Heart left ventricle (tissue), 13 donors: ENCODE results near the gene SMDT1.

ENCODE experiments used
- POLR2A ChIP-seq, 2 donors: fragments of 450-650 bp; IDR thresholded peaks; one replicate each; pipeline ENCODE4 v1.6.1; 2017; ENCODE audit warnings: antibody characterized with exemption in 2 of 2, mild to moderate bottlenecking in 2 of 2, moderate library complexity in 2 of 2
- TF ChIP-seq, protein P1 (sequence below), 12 donors: fragments of 200-600 bp; sonication (generic) in 4 of 12; IDR thresholded peaks; one replicate each; pipeline versions ENCODE4 v1.5.0 to v1.8.0; 2018 to 2022; ENCODE audit warnings: antibody characterized with exemption in 12 of 12, mild to moderate bottlenecking in 5 of 12
- donor health status: ischemic (EF 13 %, LVEDD 7.1; RV severe dilation, severe dysfunction).
- donor health status: DM: no; HTN: yes; CAD: no.
- donor health status: DM: no; HTN: no; CAD: no.
- donor health status: ischemic (EF 25% LVEDD 6.9; RV normal size, moderate dysfunction).
- donor health status: ischemic (EF 25% LVEDD 5.7; RV mildly dilated, moderate dysfunction).
- donor health status: ischemic (EF 35%, LVEDD 5.7; RV mildly dilated, moderate dysfunction).
- donor health status: nonischemic (EF 11% LVEDD 7.7; RV severe dilation, severe dysfunction).
- donor health status: DM: yes; HTN: yes; CAD: no.
- donor health status: PGD.
- donor health status: ischemic (EF 29% LVEDD 5.4; RV normal size, mild dysfunction).
- donor health status: nonischemic (EF 23%, LVEDD 6.1; RV moderate dilation, normal function).

DNA sequence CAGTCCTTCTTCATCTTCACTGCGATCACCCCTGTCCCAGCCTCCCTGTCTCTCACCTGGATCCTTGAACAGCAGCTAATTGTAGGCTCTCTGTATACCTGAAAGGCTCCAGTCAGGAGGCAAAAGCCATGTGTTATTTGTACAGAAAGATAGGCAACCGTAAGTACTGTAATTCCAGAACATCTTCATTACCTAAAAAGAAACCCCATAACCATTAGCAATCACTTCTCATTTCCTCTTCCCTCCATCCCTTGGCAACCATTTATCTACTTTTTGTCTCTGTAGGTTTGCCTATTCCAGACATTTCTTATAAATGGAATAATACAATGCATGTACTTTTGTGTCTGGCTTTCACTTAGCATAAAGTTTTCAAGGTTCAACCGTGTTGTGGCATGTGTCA lies 26.7 kb upstream of the SMDT1 start:
- TF ChIP-seq POLR2A (IDR thresholded peaks at IDR 0.05) = no peak
- TF ChIP-seq, protein P1, sequence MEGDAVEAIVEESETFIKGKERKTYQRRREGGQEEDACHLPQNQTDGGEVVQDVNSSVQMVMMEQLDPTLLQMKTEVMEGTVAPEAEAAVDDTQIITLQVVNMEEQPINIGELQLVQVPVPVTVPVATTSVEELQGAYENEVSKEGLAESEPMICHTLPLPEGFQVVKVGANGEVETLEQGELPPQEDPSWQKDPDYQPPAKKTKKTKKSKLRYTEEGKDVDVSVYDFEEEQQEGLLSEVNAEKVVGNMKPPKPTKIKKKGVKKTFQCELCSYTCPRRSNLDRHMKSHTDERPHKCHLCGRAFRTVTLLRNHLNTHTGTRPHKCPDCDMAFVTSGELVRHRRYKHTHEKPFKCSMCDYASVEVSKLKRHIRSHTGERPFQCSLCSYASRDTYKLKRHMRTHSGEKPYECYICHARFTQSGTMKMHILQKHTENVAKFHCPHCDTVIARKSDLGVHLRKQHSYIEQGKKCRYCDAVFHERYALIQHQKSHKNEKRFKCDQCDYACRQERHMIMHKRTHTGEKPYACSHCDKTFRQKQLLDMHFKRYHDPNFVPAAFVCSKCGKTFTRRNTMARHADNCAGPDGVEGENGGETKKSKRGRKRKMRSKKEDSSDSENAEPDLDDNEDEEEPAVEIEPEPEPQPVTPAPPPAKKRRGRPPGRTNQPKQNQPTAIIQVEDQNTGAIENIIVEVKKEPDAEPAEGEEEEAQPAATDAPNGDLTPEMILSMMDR (IDR thresholded peaks at IDR 0.05) = no peak
